Activated B cell treated with CpG ODN at 0.5 μM for 24 hours (primary cell): ENCODE data around the gene COL12A1. TPM values are rescaled to one million over a fixed set of nuclear protein-coding genes. Genes with fewer than 3 reads are reported as not detected.

Source experiments
- ATAC-seq: fragments of 200-7000 bp; cut with Tn5 transposase; one replicate; pipeline ENCODE4 v1.10.0; 2021; ENCODE audit warnings: low read depth, mild to moderate bottlenecking, moderate library complexity
- CTCF ChIA-PET: fragments of 350-600 bp; sonication (Branson Sonifier 250); formaldehyde crosslinking; loops from one replicate; lab custom pipeline; 2021; ENCODE audit warnings: antibody characterized with exemption; lab: Charles Lee
- POLR2A ChIA-PET: fragments of 350-600 bp; sonication (Branson Sonifier 250); formaldehyde crosslinking; loops from one replicate; lab custom pipeline; 2021; ENCODE audit warnings: antibody characterized with exemption; lab: Charles Lee
- DNase-seq: peaks from one replicate; pipeline ENCODE4 v3.0.0; 2022
- H3K27ac Mint-ChIP-seq: one replicate; pipeline ENCODE4 v1.8.0; 2020; ENCODE audit warnings: mixed read lengths
- H3K27me3 Mint-ChIP-seq: one replicate; pipeline ENCODE4 v1.8.0; 2021; ENCODE audit warnings: mixed read lengths
- H3K36me3 Mint-ChIP-seq: one replicate; pipeline ENCODE4 v1.8.0; 2021; ENCODE audit warnings: low read depth, mixed read lengths
- H3K4me1 Mint-ChIP-seq: one replicate; pipeline ENCODE4 v1.8.0; 2021; ENCODE audit warnings: mixed read lengths
- H3K4me3 Mint-ChIP-seq: one replicate; pipeline ENCODE4 v1.8.0; 2020; ENCODE audit warnings: mild to moderate bottlenecking, mixed read lengths
- H3K9me3 Mint-ChIP-seq: one replicate; pipeline ENCODE4 v1.8.0; 2020; ENCODE audit warnings: mixed read lengths
- intact Hi-C: fragments of 100-400 bp; cut with micrococcal nuclease; formaldehyde crosslinking; loops from one replicate; pipeline ENCODE4 v1.15.1; 2024
- total RNA-seq: library from RNA; stranded (reverse); gene quantifications from 2 replicates; pipeline ENCODE4 v1.2.3, GENCODE V29; 2022
- TF ChIP-seq, protein P1 (sequence below): fragments of 200-600 bp; IDR thresholded peaks from one replicate; pipeline ENCODE4 v1.8.0; 2022; ENCODE audit warnings: antibody characterized with exemption, mild to moderate bottlenecking

The COL12A1 gene
- total RNA-seq, 1 donor from 2014 or later, result not detected

DNA sequence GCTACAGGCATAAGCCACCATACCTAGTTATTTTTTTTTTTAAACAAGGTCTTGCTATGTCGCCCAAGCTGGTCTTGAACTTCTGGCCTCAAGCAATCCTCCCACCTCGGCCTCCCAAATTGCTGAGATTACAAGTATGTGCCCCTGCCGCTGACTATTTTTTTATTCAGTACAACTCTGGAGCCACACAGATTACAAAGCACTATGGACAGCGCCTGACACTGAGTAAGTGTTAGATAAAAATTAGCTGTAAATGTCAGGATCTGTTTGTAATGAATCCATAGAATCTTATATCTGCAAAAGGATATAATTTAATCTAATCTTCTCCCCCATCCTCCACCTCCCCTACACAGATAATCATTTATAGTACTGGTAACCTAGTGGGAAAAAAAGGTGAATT lies 15.3 kb upstream of the COL12A1 start:
- H3K4me3 Mint-ChIP-seq, result no peak overlapping the region
- no peak overlapping the region for H3K27ac Mint-ChIP-seq
- intact Hi-C loops, result no loop called here
- H3K27me3 Mint-ChIP-seq, result peaks cover 40% of the 10 kb centered on the region
- ChIA-PET CTCF (interaction anchor here (1.3 to 2.3 kb wide), 3 partner anchors 10 to 12 kb away, joined by 4 to 9 read pairs (median 4); no protein-coding TSS in a partner anchor), POLR2A (no interaction called here)
- TF ChIP-seq, protein P1, sequence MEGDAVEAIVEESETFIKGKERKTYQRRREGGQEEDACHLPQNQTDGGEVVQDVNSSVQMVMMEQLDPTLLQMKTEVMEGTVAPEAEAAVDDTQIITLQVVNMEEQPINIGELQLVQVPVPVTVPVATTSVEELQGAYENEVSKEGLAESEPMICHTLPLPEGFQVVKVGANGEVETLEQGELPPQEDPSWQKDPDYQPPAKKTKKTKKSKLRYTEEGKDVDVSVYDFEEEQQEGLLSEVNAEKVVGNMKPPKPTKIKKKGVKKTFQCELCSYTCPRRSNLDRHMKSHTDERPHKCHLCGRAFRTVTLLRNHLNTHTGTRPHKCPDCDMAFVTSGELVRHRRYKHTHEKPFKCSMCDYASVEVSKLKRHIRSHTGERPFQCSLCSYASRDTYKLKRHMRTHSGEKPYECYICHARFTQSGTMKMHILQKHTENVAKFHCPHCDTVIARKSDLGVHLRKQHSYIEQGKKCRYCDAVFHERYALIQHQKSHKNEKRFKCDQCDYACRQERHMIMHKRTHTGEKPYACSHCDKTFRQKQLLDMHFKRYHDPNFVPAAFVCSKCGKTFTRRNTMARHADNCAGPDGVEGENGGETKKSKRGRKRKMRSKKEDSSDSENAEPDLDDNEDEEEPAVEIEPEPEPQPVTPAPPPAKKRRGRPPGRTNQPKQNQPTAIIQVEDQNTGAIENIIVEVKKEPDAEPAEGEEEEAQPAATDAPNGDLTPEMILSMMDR, result no peak
- ATAC-seq (no peak), DNase-seq (no peak)
- H3K4me1 Mint-ChIP-seq, result peaks cover 2% of the 10 kb centered on the region
- H3K36me3 Mint-ChIP-seq, result no peaks in the 10 kb centered on the region
- H3K9me3 Mint-ChIP-seq, result no peaks in the 10 kb centered on the region

DNA sequence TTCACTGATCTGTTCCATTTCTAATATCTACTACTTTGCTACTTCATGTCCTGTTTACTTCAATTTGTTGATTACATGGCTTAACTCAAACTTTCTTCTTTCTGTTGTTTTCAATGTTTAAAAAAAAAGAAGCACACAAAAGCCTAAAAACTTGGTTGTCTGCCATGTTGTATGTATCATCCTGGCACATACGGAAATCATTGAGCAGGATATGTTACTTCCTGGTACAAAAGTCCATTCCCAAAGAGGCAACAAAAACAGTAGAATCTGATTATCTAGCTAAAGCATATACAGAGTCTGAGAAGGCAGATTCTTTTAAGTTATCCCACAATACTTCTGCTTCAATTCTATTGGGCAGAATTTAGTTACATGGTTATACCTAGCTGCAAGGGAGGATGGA lies 14.5 kb upstream of the COL12A1 start:
- Mint-ChIP-seq H3K4me1 (peaks cover 2% of the 10 kb centered on the region), H3K27ac (no peak overlapping the region), H3K27me3 (peaks cover 39% of the 10 kb centered on the region), H3K36me3 (no peaks in the 10 kb centered on the region), H3K9me3 (no peaks in the 10 kb centered on the region), H3K4me3 (no peak overlapping the region)
- POLR2A ChIA-PET, result no interaction called here
- DNase-seq, result no peak
- no peak for ATAC-seq
- intact Hi-C loops, result no loop called here
- CTCF ChIA-PET, result interaction anchor here (1.3 to 2.3 kb wide), 3 partner anchors 9 to 11 kb away, joined by 4 to 9 read pairs (median 4); no protein-coding TSS in a partner anchor
- TF ChIP-seq, protein P1, result no peak

- POLR2A ChIA-PET, result no interaction called here
- CTCF ChIA-PET, result interaction anchor here (2.3 kb wide), 1 partner anchor 10 kb away, joined by 9 read pairs; no protein-coding TSS in a partner anchor
These were observed 13.4 kb upstream of the COL12A1 start for GRCh38 chr6:75219263-75219662.

GRCh38 chr6:75217193-75217592 lies 11.3 kb upstream of the COL12A1 start:
- intact Hi-C loops, result no loop called here
- peaks cover 37% of the 10 kb centered on the region for H3K27me3 Mint-ChIP-seq
- no peak overlapping the region for H3K4me3 Mint-ChIP-seq
- ATAC-seq, result no peak
- DNase-seq, result no peak
- H3K4me1 Mint-ChIP-seq, result peaks cover 2% of the 10 kb centered on the region
- H3K36me3 Mint-ChIP-seq, result no peaks in the 10 kb centered on the region
- CTCF ChIA-PET, result no interaction called here
- TF ChIP-seq, protein P1, result no peak
- H3K27ac Mint-ChIP-seq, result no peak overlapping the region
- POLR2A ChIA-PET, result no interaction called here
- no peaks in the 10 kb centered on the region for H3K9me3 Mint-ChIP-seq

More at GRCh38 chr6:75219263-75219662, 13.4 kb upstream of the COL12A1 start:
- DNase-seq (no peak), ATAC-seq (no peak)
- peaks cover 40% of the 10 kb centered on the region for H3K27me3 Mint-ChIP-seq
- intact Hi-C loops, result no loop called here
- H3K9me3 Mint-ChIP-seq, result no peaks in the 10 kb centered on the region
- H3K27ac Mint-ChIP-seq, result no peak overlapping the region
- TF ChIP-seq, protein P1, result no peak
- no peaks in the 10 kb centered on the region for H3K36me3 Mint-ChIP-seq
- peaks cover 2% of the 10 kb centered on the region for H3K4me1 Mint-ChIP-seq
- no peak overlapping the region for H3K4me3 Mint-ChIP-seq

- ChIA-PET POLR2A (no interaction called here), CTCF (interaction anchor here (1.0 kb wide), 1 partner anchor 15 kb away, joined by 3 read pairs; no protein-coding TSS in a partner anchor)
- intact Hi-C loops, result no loop called here
- peaks cover 47% of the 10 kb centered on the region for H3K27me3 Mint-ChIP-seq
- no peaks in the 10 kb centered on the region for H3K9me3 Mint-ChIP-seq
- H3K27ac Mint-ChIP-seq, result no peak overlapping the region
- no peaks in the 10 kb centered on the region for H3K36me3 Mint-ChIP-seq
- TF ChIP-seq, protein P1, result no peak
- no peak for DNase-seq
- H3K4me3 Mint-ChIP-seq, result no peak overlapping the region
- ATAC-seq, result no peak
- H3K4me1 Mint-ChIP-seq, result peaks cover 2% of the 10 kb centered on the region
These were observed 9.4 kb upstream of the COL12A1 start for GRCh38 chr6:75215291-75215690.
